Activated CD8-positive, alpha-beta memory T cell treated with anti-CD3 and anti-CD28 coated beads, Interleukin-2, amount 10 ng/mL, durations not matched to agents 7 days and 5 days (primary cell): ENCODE measurements around the gene ZNF394. TPM values are rescaled to one million over a fixed set of nuclear protein-coding genes. Genes with fewer than 3 reads are reported as not detected.

Source experiments
- ATAC-seq: fragments of 150-1000 bp; cut with Tn5 transposase; one replicate; pipeline ENCODE4 v1.10.0; 2021; ENCODE audit warnings: moderate library complexity
- CTCF ChIA-PET: fragments of 350-600 bp; sonication (Branson Sonifier 250); formaldehyde crosslinking; loops from one replicate; lab custom pipeline; 2021; ENCODE audit warnings: antibody characterized with exemption; lab: Charles Lee
- DNase-seq: peaks from one replicate; pipeline ENCODE4 v3.0.0-alpha.2; 2020
- H3K27ac Mint-ChIP-seq: one replicate; pipeline ENCODE4 v1.8.0; 2021; ENCODE audit warnings: mild to moderate bottlenecking, mixed read lengths
- H3K27me3 Mint-ChIP-seq: one replicate; pipeline ENCODE4 v1.8.0; 2021; ENCODE audit warnings: mixed read lengths
- H3K36me3 Mint-ChIP-seq: one replicate; pipeline ENCODE4 v1.8.0; 2021; ENCODE audit warnings: mild to moderate bottlenecking, mixed read lengths
- H3K4me1 Mint-ChIP-seq: one replicate; pipeline ENCODE4 v1.8.0; 2021; ENCODE audit warnings: mixed read lengths
- H3K4me3 Mint-ChIP-seq: one replicate; pipeline ENCODE4 v1.8.0; 2021; ENCODE audit warnings: mild to moderate bottlenecking, moderate library complexity, mixed read lengths
- H3K9me3 Mint-ChIP-seq: one replicate; pipeline ENCODE4 v1.8.0; 2022; ENCODE audit warnings: low read depth, mixed read lengths
- total RNA-seq, 2 experiments: library from RNA; stranded (reverse); gene quantifications; one replicate each; pipeline ENCODE4 v1.2.3, GENCODE V29; 2021

Gene ZNF394
- total RNA-seq, 2 experiments from 2014 or later = 50.5 to 58.5 TPM

GRCh38 chr7:99456288-99456687 is 43.8 kb downstream of the ZNF394 start:
- Mint-ChIP-seq H3K27me3 (no peaks in the 10 kb centered on the region), H3K4me3 (no peak overlapping the region), H3K9me3 (no peaks in the 10 kb centered on the region), H3K36me3 (peaks cover 12% of the 10 kb centered on the region), H3K27ac (no peak overlapping the region), H3K4me1 (peaks cover 10% of the 10 kb centered on the region)
- CTCF ChIA-PET = interaction anchor here (0.7 to 1.3 kb wide), 3 partner anchors 9 to 40 kb away, joined by 3 to 4 read pairs (median 4); no protein-coding TSS in a partner anchor
- no peak for DNase-seq
- ATAC-seq = no peak

- ATAC-seq = no peak
Observed at GRCh38 chr7:99455874-99456273, 44.2 kb downstream of the ZNF394 start.

GRCh38 chr7:99453105-99453504 is 47.0 kb downstream of the ZNF394 start:
- DNase-seq = no peak
- Mint-ChIP-seq H3K27ac (no peak overlapping the region), H3K4me3 (no peak overlapping the region), H3K4me1 (no peaks in the 10 kb centered on the region), H3K9me3 (no peaks in the 10 kb centered on the region), H3K27me3 (no peaks in the 10 kb centered on the region), H3K36me3 (peaks cover 21% of the 10 kb centered on the region)
- CTCF ChIA-PET = no interaction called here
- ATAC-seq = no peak

More at GRCh38 chr7:99455874-99456273, 44.2 kb downstream of the ZNF394 start:
- DNase-seq = no peak
- no peak overlapping the region for H3K4me3 Mint-ChIP-seq
- no peak overlapping the region for H3K27ac Mint-ChIP-seq
- peaks cover 12% of the 10 kb centered on the region for H3K36me3 Mint-ChIP-seq
- peaks cover 8% of the 10 kb centered on the region for H3K4me1 Mint-ChIP-seq
- H3K9me3 Mint-ChIP-seq = no peaks in the 10 kb centered on the region
- H3K27me3 Mint-ChIP-seq = no peaks in the 10 kb centered on the region
- CTCF ChIA-PET = interaction anchor here (0.7 to 1.3 kb wide), 3 partner anchors 9 to 40 kb away, joined by 3 to 4 read pairs (median 4); no protein-coding TSS in a partner anchor

- Mint-ChIP-seq H3K4me3 (no peak overlapping the region), H3K36me3 (peaks cover 26% of the 10 kb centered on the region), H3K27me3 (no peaks in the 10 kb centered on the region), H3K9me3 (no peaks in the 10 kb centered on the region), H3K27ac (no peak overlapping the region), H3K4me1 (no peaks in the 10 kb centered on the region)
- CTCF ChIA-PET = no interaction called here
- no peak for DNase-seq
- ATAC-seq = no peak
Observed at GRCh38 chr7:99452541-99452940, 47.5 kb downstream of the ZNF394 start.

GRCh38 chr7:99451936-99452335 is 48.1 kb downstream of the ZNF394 start:
- DNase-seq = no peak
- no peaks in the 10 kb centered on the region for H3K9me3 Mint-ChIP-seq
- H3K4me1 Mint-ChIP-seq = no peaks in the 10 kb centered on the region
- H3K27ac Mint-ChIP-seq = no peak overlapping the region
- H3K4me3 Mint-ChIP-seq = no peak overlapping the region
- CTCF ChIA-PET = no interaction called here
- H3K27me3 Mint-ChIP-seq = no peaks in the 10 kb centered on the region
- peaks cover 26% of the 10 kb centered on the region for H3K36me3 Mint-ChIP-seq
- ATAC-seq = no peak

GRCh38 chr7:99449326-99449725 is 50.8 kb downstream of the ZNF394 start:
- Mint-ChIP-seq H3K36me3 (peaks cover 38% of the 10 kb centered on the region), H3K27me3 (no peaks in the 10 kb centered on the region), H3K9me3 (no peaks in the 10 kb centered on the region), H3K4me3 (no peak overlapping the region), H3K27ac (no peak overlapping the region), H3K4me1 (no peaks in the 10 kb centered on the region)
- CTCF ChIA-PET = interaction anchor here (1.6 kb wide), 1 partner anchor 15 kb away, joined by 3 read pairs; no protein-coding TSS in a partner anchor
- DNase-seq = no peak
- no peak for ATAC-seq

GRCh38 chr7:99448855-99449254 is 51.2 kb downstream of the ZNF394 start:
- CTCF ChIA-PET = interaction anchor here (1.6 kb wide), 1 partner anchor 15 kb away, joined by 3 read pairs; no protein-coding TSS in a partner anchor
- Mint-ChIP-seq H3K9me3 (no peaks in the 10 kb centered on the region), H3K27ac (no peak overlapping the region), H3K4me3 (no peak overlapping the region), H3K27me3 (no peaks in the 10 kb centered on the region), H3K4me1 (no peaks in the 10 kb centered on the region), H3K36me3 (peaks cover 39% of the 10 kb centered on the region)
- ATAC-seq (no peak), DNase-seq (no peak)

- H3K9me3 Mint-ChIP-seq = no peaks in the 10 kb centered on the region
- CTCF ChIA-PET = interaction anchor here (1.0 to 1.6 kb wide), 2 partner anchors 16 to 18 kb away, joined by 3 read pairs; no protein-coding TSS in a partner anchor
- ATAC-seq (no peak), DNase-seq (peak; percentile 51)
- H3K36me3 Mint-ChIP-seq = peaks cover 40% of the 10 kb centered on the region
- no peak overlapping the region for H3K4me3 Mint-ChIP-seq
- no peak overlapping the region for H3K27ac Mint-ChIP-seq
- H3K27me3 Mint-ChIP-seq = no peaks in the 10 kb centered on the region
- H3K4me1 Mint-ChIP-seq = peaks cover 3% of the 10 kb centered on the region
Observed at GRCh38 chr7:99447943-99448342, 52.1 kb downstream of the ZNF394 start.

GRCh38 chr7:99446096-99446495 is 54.0 kb downstream of the ZNF394 start:
- H3K27me3 Mint-ChIP-seq = no peaks in the 10 kb centered on the region
- peaks cover 46% of the 10 kb centered on the region for H3K36me3 Mint-ChIP-seq
- H3K27ac Mint-ChIP-seq = no peak overlapping the region
- CTCF ChIA-PET = interaction anchor here (1.3 kb wide), 1 partner anchor 80 kb away, joined by 3 read pairs; no protein-coding TSS in a partner anchor
- DNase-seq (no peak), ATAC-seq (no peak)
- peaks cover 7% of the 10 kb centered on the region for H3K4me1 Mint-ChIP-seq
- no peak overlapping the region for H3K4me3 Mint-ChIP-seq
- no peaks in the 10 kb centered on the region for H3K9me3 Mint-ChIP-seq

Other genes with a start within 250 kb of the ZNF394 start
- not detected for gene MYH16, start 227.4 kb downstream of the ZNF394 start, total RNA-seq
- 10 to 100 TPM; 53.2 to 56.3 TPM for gene ARPC1A, start 174.4 kb downstream of the ZNF394 start, total RNA-seq
- gene ARPC1B, start 125.6 kb downstream of the ZNF394 start, total RNA-seq = 100 to 1,000 TPM; 388 to 398 TPM
- 100 to 1,000 TPM in 1 of 2 experiments, 10 to 100 TPM in 1; 94.7 to 128 TPM for gene PDAP1, start 91.7 kb downstream of the ZNF394 start, total RNA-seq
- 100 to 1,000 TPM; 116 to 138 TPM for gene BUD31, start 91.3 kb downstream of the ZNF394 start, total RNA-seq
- gene PTCD1, start 61.5 kb downstream of the ZNF394 start, total RNA-seq = 1 to 10 TPM; 5.8 to 8.9 TPM
- 10 to 100 TPM; 72.2 to 75.4 TPM for gene CPSF4, start 61.3 kb downstream of the ZNF394 start, total RNA-seq
- gene ATP5MF, start 34.1 kb downstream of the ZNF394 start, total RNA-seq = 100 to 1,000 TPM; 388 to 467 TPM
- gene ZNF789, start 27.4 kb downstream of the ZNF394 start, total RNA-seq = 10 to 100 TPM; 21.5 to 30.1 TPM
- 10 to 100 TPM; 13.2 to 13.6 TPM for gene ZKSCAN5, start 4.4 kb upstream of the ZNF394 start, total RNA-seq
- 1 to 10 TPM; 5.1 to 5.2 TPM for gene FAM200A, start 51.8 kb upstream of the ZNF394 start, total RNA-seq
- gene ZNF655, start 58.4 kb upstream of the ZNF394 start, total RNA-seq = 10 to 100 TPM; 86.0 to 92.7 TPM
- gene TMEM225B, start 98.0 kb upstream of the ZNF394 start, total RNA-seq = 1 to 10 TPM in 1 of 2 experiments, not detected in 1; 2.3 TPM
- 10 to 100 TPM; 26.8 to 31.7 TPM for gene ZSCAN25, start 116.7 kb upstream of the ZNF394 start, total RNA-seq
- gene CYP3A5, start 179.7 kb upstream of the ZNF394 start, total RNA-seq = not detected
- gene CYP3A7, start 234.9 kb upstream of the ZNF394 start, total RNA-seq = not detected